ENCODE data around the gene NMNAT2. TPM values are rescaled to one million over a fixed set of nuclear protein-coding genes. Genes with fewer than 3 reads are reported as not detected.

NMNAT2 gene
- total and polyA plus RNA-seq, 2 of the 4 experiments (the other 2 are of a cell fraction): 0.36 to 2.4 TPM

DNA sequence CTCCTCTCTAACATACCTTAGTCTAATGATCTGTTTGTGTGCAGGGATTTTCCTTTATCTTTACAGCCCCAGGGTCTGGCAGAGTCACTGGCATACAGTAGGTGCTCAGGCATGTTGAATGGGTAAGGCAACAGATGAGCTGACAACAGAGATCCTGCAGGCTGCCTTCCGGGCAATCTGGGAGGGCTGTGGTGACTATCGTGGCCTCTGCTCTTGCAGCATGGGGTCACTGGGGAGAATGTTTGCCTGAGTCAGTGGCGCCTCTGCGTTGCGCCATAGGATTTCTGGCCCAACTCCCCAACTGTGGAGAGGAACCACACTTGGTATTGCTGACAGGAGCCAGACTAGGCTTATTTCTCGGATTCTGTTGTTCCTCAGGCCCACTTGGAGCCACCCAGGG lies 138.3 kb downstream of the NMNAT2 start (continued):
- TF ChIP-seq RAD21 (IDR thresholded peaks at IDR 0.05; ENCODE audit: low read length) (no peak; the same call in 1 of the 2 replicates), FOS (IDR thresholded peaks at IDR 0.05; ENCODE audit: low read depth, low read length) (peak; percentile 81), RFX5 (IDR thresholded peaks at IDR 0.05; ENCODE audit: low read depth, low read length) (no peak), SMC3 (IDR thresholded peaks at IDR 0.05; ENCODE audit: low read depth, low read length) (peak; percentile 23; the same call in 1 of the 2 replicates)

DNA sequence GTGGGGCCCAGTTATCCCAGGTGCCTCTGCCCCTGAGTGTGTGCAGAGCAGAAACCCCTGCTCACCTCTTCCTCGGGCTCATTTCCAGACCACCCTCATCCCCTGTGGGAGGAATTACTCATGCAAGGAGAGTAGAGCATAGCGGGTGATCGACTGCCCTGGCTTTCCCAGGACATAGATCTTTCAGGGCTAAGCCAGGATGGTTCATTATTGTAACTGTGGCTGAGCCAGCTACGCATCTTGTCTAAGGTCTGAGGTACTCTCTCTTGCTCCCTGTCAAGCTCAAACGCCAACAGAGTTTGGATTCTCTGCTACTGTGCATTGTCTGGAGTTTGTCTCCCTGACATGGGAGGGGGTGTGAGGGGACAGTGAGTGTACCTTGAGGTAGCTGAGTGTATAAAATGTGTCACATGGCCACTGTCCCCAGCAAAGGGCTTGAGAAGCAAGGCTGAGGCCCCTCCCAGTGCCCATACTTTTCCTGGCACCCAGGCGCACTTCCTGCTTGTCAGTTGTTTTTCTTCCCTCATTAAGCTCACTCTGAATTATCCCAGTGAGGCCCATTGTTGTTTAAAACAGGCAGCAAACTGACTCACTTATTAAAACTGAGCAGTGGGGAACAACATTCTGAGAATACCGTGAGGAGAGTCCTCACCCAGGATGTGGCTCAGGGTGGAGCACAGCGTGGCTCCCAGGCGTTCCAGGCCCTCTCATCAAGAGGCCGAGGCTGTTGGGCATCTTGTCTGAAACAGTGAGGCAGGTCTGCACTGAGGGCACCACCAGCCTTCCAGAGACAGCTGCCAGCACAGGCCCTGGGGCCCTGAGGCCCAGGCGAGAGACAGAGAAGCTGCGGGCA lies 139.2 kb downstream of the NMNAT2 start:
- Histone ChIP-seq H3K27me3 (ENCODE audit: control insufficient read depth, insufficient read depth, low read length) (no peaks in the 10 kb centered on the region), H2AK9ac (replicated peaks; ENCODE audit: low read depth, low read length, poor library complexity) (peak overlapping the region; percentile 87), H3K4me2 (ENCODE audit: low read depth, low read length) (peak overlapping the region; percentile 19; the same call in 1 of the 2 replicates), H2AK5ac (ENCODE audit: low read depth, low read length) (peak overlapping the region; percentile 96), H4K91ac (ENCODE audit: insufficient read depth, low read depth, low read length) (peak overlapping the region; percentile 98), H3K23ac (ENCODE audit: low read depth, low read length) (peak overlapping the region; percentile 99), H3K9ac (ENCODE audit: low read depth, low read length) (peak overlapping the region; percentile 45), H4K20me1 (ENCODE audit: insufficient read depth, low read length) (no peaks in the 10 kb centered on the region; the same call in 1 of the 2 replicates), H3K18ac (ENCODE audit: low read depth, low read length) (peak overlapping the region; percentile 97), H3K56ac (ENCODE audit: extremely low read depth, insufficient read depth, low read length) (peak overlapping the region; percentile 93), H3K4ac (ENCODE audit: low read depth, low read length) (peak overlapping the region; percentile 100), H2BK5ac (ENCODE audit: low read depth, low read length, poor library complexity, severe bottlenecking) (peak overlapping the region; percentile 99), H3K4me3 (ENCODE audit: insufficient read depth, low read depth, low read length) (no peak overlapping the region), H2BK120ac (ENCODE audit: low read depth, low read length) (peak overlapping the region; percentile 99), H4K8ac (ENCODE audit: low read depth in 2 of 2, low read length in 2 of 2) (peak overlapping the region; percentile 92 to 98), H3K27ac (ENCODE audit: insufficient read depth, low read length) (peak overlapping the region; percentile 88), H3K79me1 (ENCODE audit: low read depth in 1 of 2, low read length in 2 of 2) (peaks cover 0 to 29% of the 10 kb centered on the region in 2 experiments; a peak in 2 of 4 replicates), H2AFZ (replicated peaks; ENCODE audit: low read length, poor library complexity) (peak overlapping the region; percentile 90), H3K9me1 (ENCODE audit: insufficient read depth, low read length) (peaks cover 26% of the 10 kb centered on the region), H4K5ac (ENCODE audit: low read depth, low read length) (peak overlapping the region; percentile 98), H2BK15ac (ENCODE audit: low read depth, low read length) (peak overlapping the region; percentile 98), H3K36me3 (ENCODE audit: control insufficient read depth, insufficient read depth, low read length) (no peaks in the 10 kb centered on the region), H3K9me3 (ENCODE audit: control insufficient read depth, insufficient read depth, low read length) (no peaks in the 10 kb centered on the region), H2BK20ac (ENCODE audit: low read depth, low read length) (peak overlapping the region; percentile 99), H3K4me1 (ENCODE audit: control insufficient read depth, insufficient read depth, low read length) (peaks cover 26% of the 10 kb centered on the region), H3K14ac (replicated peaks; ENCODE audit: low read depth, low read length) (peak overlapping the region; percentile 100)
- in situ Hi-C loops (cut with MboI; ENCODE audit: low sequenced_read_pairs): no loop called here
- ATAC-seq (ENCODE audit: low read depth) (peak; percentile 27), DNase-seq (peak; percentile 68)
- no peak for TF ChIP-seq POLR2A (IDR thresholded peaks at IDR 0.05; ENCODE audit: low read depth, low read length)
- 0 out of 2 replicates have a peak, but pooled peaks have one; percentile 22 for TF ChIP-seq CHD1 (IDR thresholded peaks at IDR 0.05; ENCODE audit: low read depth, low read length)
- TF ChIP-seq, protein P1, sequence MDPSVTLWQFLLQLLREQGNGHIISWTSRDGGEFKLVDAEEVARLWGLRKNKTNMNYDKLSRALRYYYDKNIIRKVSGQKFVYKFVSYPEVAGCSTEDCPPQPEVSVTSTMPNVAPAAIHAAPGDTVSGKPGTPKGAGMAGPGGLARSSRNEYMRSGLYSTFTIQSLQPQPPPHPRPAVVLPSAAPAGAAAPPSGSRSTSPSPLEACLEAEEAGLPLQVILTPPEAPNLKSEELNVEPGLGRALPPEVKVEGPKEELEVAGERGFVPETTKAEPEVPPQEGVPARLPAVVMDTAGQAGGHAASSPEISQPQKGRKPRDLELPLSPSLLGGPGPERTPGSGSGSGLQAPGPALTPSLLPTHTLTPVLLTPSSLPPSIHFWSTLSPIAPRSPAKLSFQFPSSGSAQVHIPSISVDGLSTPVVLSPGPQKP (IDR thresholded peaks at IDR 0.05; ENCODE audit: borderline replicate concordance, low read depth, low read length): no peak
- no peak for TF ChIP-seq NFE2L2 (IDR thresholded peaks at IDR 0.05; ENCODE audit: low read depth, low read length)
- TF ChIP-seq RCOR1 (IDR thresholded peaks at IDR 0.05; ENCODE audit: insufficient replicate concordance, low read length): peak; percentile 27
- no peak for TF ChIP-seq MAZ (IDR thresholded peaks at IDR 0.05; ENCODE audit: borderline replicate concordance, low read depth, low read length)
- TF ChIP-seq BHLHE40 (IDR thresholded peaks at IDR 0.05; ENCODE audit: low read depth, low read length): no peak
- no peak for TF ChIP-seq CEBPB (IDR thresholded peaks at IDR 0.05; ENCODE audit: low read depth, low read length)
- TF ChIP-seq RFX5 (IDR thresholded peaks at IDR 0.05; ENCODE audit: low read depth, low read length): no peak
- no peak for TF ChIP-seq FOS (IDR thresholded peaks at IDR 0.05; ENCODE audit: low read depth, low read length)
- TF ChIP-seq, protein P2, sequence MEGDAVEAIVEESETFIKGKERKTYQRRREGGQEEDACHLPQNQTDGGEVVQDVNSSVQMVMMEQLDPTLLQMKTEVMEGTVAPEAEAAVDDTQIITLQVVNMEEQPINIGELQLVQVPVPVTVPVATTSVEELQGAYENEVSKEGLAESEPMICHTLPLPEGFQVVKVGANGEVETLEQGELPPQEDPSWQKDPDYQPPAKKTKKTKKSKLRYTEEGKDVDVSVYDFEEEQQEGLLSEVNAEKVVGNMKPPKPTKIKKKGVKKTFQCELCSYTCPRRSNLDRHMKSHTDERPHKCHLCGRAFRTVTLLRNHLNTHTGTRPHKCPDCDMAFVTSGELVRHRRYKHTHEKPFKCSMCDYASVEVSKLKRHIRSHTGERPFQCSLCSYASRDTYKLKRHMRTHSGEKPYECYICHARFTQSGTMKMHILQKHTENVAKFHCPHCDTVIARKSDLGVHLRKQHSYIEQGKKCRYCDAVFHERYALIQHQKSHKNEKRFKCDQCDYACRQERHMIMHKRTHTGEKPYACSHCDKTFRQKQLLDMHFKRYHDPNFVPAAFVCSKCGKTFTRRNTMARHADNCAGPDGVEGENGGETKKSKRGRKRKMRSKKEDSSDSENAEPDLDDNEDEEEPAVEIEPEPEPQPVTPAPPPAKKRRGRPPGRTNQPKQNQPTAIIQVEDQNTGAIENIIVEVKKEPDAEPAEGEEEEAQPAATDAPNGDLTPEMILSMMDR (conservative IDR thresholded peaks at IDR 0.05; ENCODE audit: low read depth, low read length): no peak
- no TSS peak for BruUV-seq (replicated peaks)
- ChIA-PET CTCF (no interaction called here), POLR2A (ENCODE audit: unreplicated experiment) (no interaction called here)
- dilution Hi-C loops (cut with HindIII; ENCODE audit: low sequenced_read_pairs, unreplicated experiment): no loop called here
- WGBS, 2 experiments (ENCODE audit: extremely low coverage in 2 of 2, insufficient read length in 1 of 2): 60% methylated on average over 3 of the region's 12 CpGs; no CpG with 5 or more reads in 1 of the 2 experiments
- intact Hi-C loops (cut with micrococcal nuclease): loop anchor here (5.0 kb wide), 1 partner anchor 132 kb away; no protein-coding TSS in a partner anchor

Data from IMR-90 (cell line).